ENCODE data around the gene VWA8.

VWA8 gene

GRCh38 chr13:41608839-41609177, 352.1 kb downstream of the VWA8 start:
- DNase-seq = no peak

- no peak for DNase-seq
Observed at GRCh38 chr13:41608111-41608838, 352.6 kb downstream of the VWA8 start.

- DNase-seq = no peak
Observed at GRCh38 chr13:41606646-41607045, 354.3 kb downstream of the VWA8 start.

GRCh38 chr13:41605319-41606285, 355.3 kb downstream of the VWA8 start:
- DNase-seq = no peak

GRCh38 chr13:41603917-41604316, 357.0 kb downstream of the VWA8 start:
- peak; percentile 11 for DNase-seq

GRCh38 chr13:41601718-41602445, 359.0 kb downstream of the VWA8 start:
- no peak for DNase-seq

- DNase-seq = no peak
Observed at GRCh38 chr13:41599619-41600018, 361.3 kb downstream of the VWA8 start.

GRCh38 chr13:41597348-41598041, 363.4 kb downstream of the VWA8 start:
- DNase-seq = no peak

GRCh38 chr13:41596190-41596589, 364.7 kb downstream of the VWA8 start:
- DNase-seq = peak; percentile 54

GRCh38 chr13:41595298-41595697, 365.6 kb downstream of the VWA8 start:
- no peak for DNase-seq

- DNase-seq = no peak
Observed at GRCh38 chr13:41590643-41591042, 370.3 kb downstream of the VWA8 start.

- DNase-seq = no peak
Observed at GRCh38 chr13:41590122-41590521, 370.8 kb downstream of the VWA8 start.

- DNase-seq = no peak
Observed at GRCh38 chr13:41589434-41589833, 371.5 kb downstream of the VWA8 start.

- DNase-seq = peak; percentile 75
Observed at GRCh38 chr13:41588899-41589298, 372.0 kb downstream of the VWA8 start.

GRCh38 chr13:41588448-41588847, 372.5 kb downstream of the VWA8 start:
- DNase-seq = no peak

GRCh38 chr13:41587490-41587889, 373.4 kb downstream of the VWA8 start:
- DNase-seq = no peak

GRCh38 chr13:41586216-41586615, 374.7 kb downstream of the VWA8 start:
- DNase-seq = no peak

- no peak for DNase-seq
Observed at GRCh38 chr13:41582027-41582463, 378.9 kb downstream of the VWA8 start.

- no peak for DNase-seq
Observed at GRCh38 chr13:41580345-41580744, 380.6 kb downstream of the VWA8 start.

- DNase-seq = no peak
Observed at GRCh38 chr13:41579881-41580280, 381.0 kb downstream of the VWA8 start.

GRCh38 chr13:41579168-41579567, 381.7 kb downstream of the VWA8 start:
- DNase-seq = no peak

- no peak for DNase-seq
Observed at GRCh38 chr13:41578371-41578770, 382.5 kb downstream of the VWA8 start.

- no peak for DNase-seq
Observed at GRCh38 chr13:41577436-41577835, 383.5 kb downstream of the VWA8 start.
